ELR (cell line): ENCODE data around the gene ST6GAL1.
"Not testable (repeated sequence)": the region's sequence is repeated elsewhere in the genome, so short reads cannot be mapped to it uniquely, and the experiment has no call there.

Source experiments
- DNase-seq: peaks from one replicate; pipeline ENCODE4 v3.0.0-alpha.2; 2015; ENCODE audit warnings: low read depth

Gene ST6GAL1

GRCh38 chr3:186930143-186930640, at the start of gene ST6GAL1:
Gene ST6GAL1 (plus strand): TSS chr3:186930526. CDS start chr3:187042704, 112,178 bp downstream.
- DNase-seq, result peak; percentile 76

GRCh38 chr3:186882150-186882524, 48.2 kb upstream of the ST6GAL1 start:
- DNase-seq, result peak; percentile 23

GRCh38 chr3:186882881-186883685, 47.2 kb upstream of the ST6GAL1 start:
- DNase-seq, result peak; percentile 95

GRCh38 chr3:186883686-186884058, 46.7 kb upstream of the ST6GAL1 start:
- no peak for DNase-seq

- DNase-seq, result not testable (repeated sequence)
Observed at GRCh38 chr3:186884868-186885267, 45.5 kb upstream of the ST6GAL1 start.

GRCh38 chr3:186886202-186886981, 43.9 kb upstream of the ST6GAL1 start:
- no peak for DNase-seq

GRCh38 chr3:186887507-186887938, 42.8 kb upstream of the ST6GAL1 start:
- not testable (repeated sequence) for DNase-seq

GRCh38 chr3:186888569-186888968, 41.8 kb upstream of the ST6GAL1 start:
- DNase-seq, result no peak

GRCh38 chr3:186889698-186890097, 40.6 kb upstream of the ST6GAL1 start:
- DNase-seq, result not testable (repeated sequence)

- no peak for DNase-seq
Observed at GRCh38 chr3:186890911-186891310, 39.4 kb upstream of the ST6GAL1 start.

GRCh38 chr3:186893071-186893470, 37.3 kb upstream of the ST6GAL1 start:
- not testable (repeated sequence) for DNase-seq

GRCh38 chr3:186895406-186895805, 34.9 kb upstream of the ST6GAL1 start:
- no peak for DNase-seq

- no peak for DNase-seq
Observed at GRCh38 chr3:186896006-186896405, 34.3 kb upstream of the ST6GAL1 start.

GRCh38 chr3:186896875-186897274, 33.5 kb upstream of the ST6GAL1 start:
- no peak for DNase-seq

GRCh38 chr3:186901135-186901734, 29.1 kb upstream of the ST6GAL1 start:
- DNase-seq, result no peak

GRCh38 chr3:186902154-186902553, 28.2 kb upstream of the ST6GAL1 start:
- peak; percentile 15 for DNase-seq

GRCh38 chr3:186902713-186903112, 27.6 kb upstream of the ST6GAL1 start:
- DNase-seq, result no peak

GRCh38 chr3:186903676-186904075, 26.6 kb upstream of the ST6GAL1 start:
- DNase-seq, result not testable (repeated sequence)

- DNase-seq, result not testable (repeated sequence)
Observed at GRCh38 chr3:186907075-186907474, 23.3 kb upstream of the ST6GAL1 start.

- DNase-seq, result no peak
Observed at GRCh38 chr3:186909078-186909853, 21.1 kb upstream of the ST6GAL1 start.
